ENCODE results near the gene NABP1. TPM values are rescaled to one million over a fixed set of nuclear protein-coding genes. Genes with fewer than 3 reads are reported as not detected.

Gene NABP1
- total RNA-seq, 3 donors from 2014 or later, result 22.1 to 29.8 (median 27.6) TPM

DNA sequence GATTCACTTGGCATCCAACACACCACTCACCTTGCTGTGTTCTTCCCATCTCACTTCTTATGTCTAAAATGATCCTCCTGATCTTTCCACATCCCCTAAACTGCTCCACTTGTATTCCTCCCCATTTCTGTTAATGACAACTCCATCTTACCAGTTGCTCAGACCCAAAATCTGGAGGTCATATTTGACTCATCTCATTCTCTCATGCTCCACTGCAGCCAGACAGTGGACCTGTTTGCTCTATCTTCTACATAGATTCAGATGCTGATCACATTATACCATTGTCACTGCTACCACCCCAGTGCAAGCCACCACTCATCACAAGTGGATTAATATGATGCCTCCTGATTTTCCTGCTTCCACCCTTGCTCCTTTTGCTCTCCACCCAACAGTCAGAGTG, 7.9 kb upstream of the NABP1 start:
- Histone ChIP-seq H3K4me3 (no peak overlapping the region), H3K4me1 (ENCODE audit: low read depth) (no peaks in the 10 kb centered on the region), H3K36me3 (ENCODE audit: low read depth) (no peaks in the 10 kb centered on the region), H3K9me3 (no peaks in the 10 kb centered on the region)
- TF ChIP-seq, protein P1, sequence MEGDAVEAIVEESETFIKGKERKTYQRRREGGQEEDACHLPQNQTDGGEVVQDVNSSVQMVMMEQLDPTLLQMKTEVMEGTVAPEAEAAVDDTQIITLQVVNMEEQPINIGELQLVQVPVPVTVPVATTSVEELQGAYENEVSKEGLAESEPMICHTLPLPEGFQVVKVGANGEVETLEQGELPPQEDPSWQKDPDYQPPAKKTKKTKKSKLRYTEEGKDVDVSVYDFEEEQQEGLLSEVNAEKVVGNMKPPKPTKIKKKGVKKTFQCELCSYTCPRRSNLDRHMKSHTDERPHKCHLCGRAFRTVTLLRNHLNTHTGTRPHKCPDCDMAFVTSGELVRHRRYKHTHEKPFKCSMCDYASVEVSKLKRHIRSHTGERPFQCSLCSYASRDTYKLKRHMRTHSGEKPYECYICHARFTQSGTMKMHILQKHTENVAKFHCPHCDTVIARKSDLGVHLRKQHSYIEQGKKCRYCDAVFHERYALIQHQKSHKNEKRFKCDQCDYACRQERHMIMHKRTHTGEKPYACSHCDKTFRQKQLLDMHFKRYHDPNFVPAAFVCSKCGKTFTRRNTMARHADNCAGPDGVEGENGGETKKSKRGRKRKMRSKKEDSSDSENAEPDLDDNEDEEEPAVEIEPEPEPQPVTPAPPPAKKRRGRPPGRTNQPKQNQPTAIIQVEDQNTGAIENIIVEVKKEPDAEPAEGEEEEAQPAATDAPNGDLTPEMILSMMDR (IDR thresholded peaks at IDR 0.05), result no peak
- DNase-seq (no peak), ATAC-seq (no peak)
- intact Hi-C loops (cut with DNase I, micrococcal nuclease), result no loop called here

DNA sequence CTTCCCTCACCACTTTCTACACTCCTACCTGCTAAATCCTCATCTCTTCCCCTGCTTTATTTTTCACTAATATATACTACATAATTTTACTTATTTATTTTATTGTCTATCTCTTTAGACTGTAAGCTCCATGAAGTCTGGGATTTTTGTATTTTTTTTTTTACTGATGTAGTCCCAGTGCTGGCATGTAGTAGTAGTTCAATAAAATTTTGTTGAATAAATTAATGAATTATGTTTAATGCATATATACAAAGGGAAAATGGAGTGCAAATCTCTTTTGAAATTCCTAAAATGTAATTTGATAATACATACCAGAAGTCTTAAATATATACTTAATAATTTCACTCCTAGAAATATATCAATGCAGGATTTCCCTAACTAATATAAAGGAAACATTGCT, 7.1 kb upstream of the NABP1 start:
- DNase-seq, result no peak
- intact Hi-C loops (cut with DNase I, micrococcal nuclease), result no loop called here

DNA sequence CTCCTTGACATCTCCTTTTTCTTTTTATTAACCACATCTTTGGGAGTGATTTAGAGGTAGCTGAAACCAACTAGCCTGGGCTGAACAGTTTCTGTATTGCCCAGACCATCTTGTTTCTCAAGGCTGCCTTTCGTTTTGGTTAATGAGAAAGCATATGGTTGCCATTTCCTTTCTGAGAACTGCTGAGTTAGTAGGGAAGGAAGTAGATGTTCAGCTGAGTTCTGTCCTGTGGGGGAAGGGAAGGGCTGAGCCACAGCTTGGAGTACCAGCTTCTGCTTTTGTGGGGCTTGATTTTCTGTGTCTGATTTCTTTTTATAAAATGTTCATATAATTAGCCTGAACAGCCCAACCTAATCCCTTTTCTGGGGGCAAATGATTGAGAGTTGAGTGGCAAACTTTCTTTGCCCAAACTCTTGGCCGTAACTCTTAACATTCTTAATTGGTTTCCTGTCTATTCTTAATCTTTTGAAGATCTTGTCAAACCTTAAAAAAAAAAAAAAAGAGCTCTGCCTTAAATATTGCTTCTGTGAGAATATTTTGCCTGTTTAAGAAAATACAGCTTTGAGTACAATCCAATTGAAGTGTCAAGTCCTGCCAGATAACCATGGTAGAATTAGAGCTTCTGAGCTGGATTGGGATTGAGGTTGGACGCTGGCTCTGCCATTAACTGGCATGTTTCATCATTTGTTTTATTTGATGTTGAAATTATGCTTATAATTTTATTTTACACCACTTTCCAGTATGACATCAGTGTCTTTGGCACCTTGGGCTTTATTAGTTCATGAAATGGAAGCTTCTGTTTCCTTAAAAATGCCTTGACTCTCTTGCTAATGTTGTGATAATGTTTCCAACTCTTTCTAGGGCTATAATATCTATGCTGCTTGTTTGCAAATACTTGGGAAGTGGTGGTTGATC, 1.9 kb upstream of the NABP1 start:
- TF ChIP-seq, protein P1 (IDR thresholded peaks at IDR 0.05), result no peak
- DNase-seq (peak; percentile 34 to 65 (median 63)), ATAC-seq (peak; percentile 13)
- H3K9me3 ChIP-seq, result no peaks in the 10 kb centered on the region
- peaks cover 8% of the 10 kb centered on the region for H3K4me1 ChIP-seq (ENCODE audit: low read depth)
- H3K36me3 ChIP-seq (ENCODE audit: low read depth), result no peaks in the 10 kb centered on the region
- intact Hi-C loops (cut with DNase I, micrococcal nuclease), result no loop called here
- no peak overlapping the region for H3K4me3 ChIP-seq

More for the DNA sequence above, 7.1 kb upstream of the NABP1 start:
- no peaks in the 10 kb centered on the region for H3K9me3 ChIP-seq
- H3K4me1 ChIP-seq (ENCODE audit: low read depth), result no peaks in the 10 kb centered on the region
- no peak overlapping the region for H3K4me3 ChIP-seq
- TF ChIP-seq, protein P1 (IDR thresholded peaks at IDR 0.05), result no peak
- ATAC-seq, result no peak
- no peaks in the 10 kb centered on the region for H3K36me3 ChIP-seq (ENCODE audit: low read depth)

DNA sequence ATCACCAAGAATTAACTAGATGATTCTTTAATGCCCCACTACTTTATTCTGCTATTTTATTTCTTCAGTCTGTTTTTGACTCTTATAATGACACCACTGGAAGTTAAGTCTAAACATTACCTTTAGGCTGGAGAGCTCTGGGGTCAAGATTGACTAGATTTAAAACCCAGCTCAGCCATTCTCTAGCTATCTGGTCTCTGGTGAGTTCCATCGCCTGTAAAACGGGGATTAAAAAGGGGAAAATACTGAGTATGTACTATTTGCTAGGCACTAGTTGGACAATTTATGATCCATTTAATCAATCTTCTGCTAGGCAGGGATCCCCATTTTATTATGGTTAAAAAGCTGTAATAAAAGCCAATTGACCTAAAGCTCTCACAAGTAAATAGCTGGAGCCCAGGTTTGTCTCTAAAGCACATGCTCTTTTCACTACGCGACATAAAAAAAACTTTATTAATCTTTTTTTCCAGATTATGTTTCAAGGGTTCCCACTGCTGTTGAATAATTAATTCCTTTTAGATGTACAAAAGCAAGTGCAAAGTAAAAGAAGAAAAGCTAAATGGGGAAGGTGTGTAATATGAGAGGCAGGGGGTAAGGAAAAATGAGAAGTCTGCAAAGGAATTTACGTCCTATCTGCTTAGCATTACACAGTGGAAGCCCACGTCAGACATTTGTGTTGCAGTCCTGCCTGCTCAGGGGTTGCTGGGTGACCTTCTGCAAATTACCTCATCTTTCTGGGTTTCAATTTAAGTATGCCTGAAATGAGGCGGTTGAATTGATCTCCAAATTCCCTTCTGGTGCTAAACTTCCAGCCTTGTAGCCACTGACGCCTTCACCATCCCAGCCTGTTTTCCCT, 918 bp upstream of the NABP1 start:
- ATAC-seq (peak; percentile 31), DNase-seq (no peak)
- intact Hi-C loops (cut with DNase I, micrococcal nuclease), result no loop called here
- Histone ChIP-seq H3K36me3 (ENCODE audit: low read depth) (no peaks in the 10 kb centered on the region), H3K4me1 (ENCODE audit: low read depth) (peaks cover 8% of the 10 kb centered on the region), H3K4me3 (peak overlapping the region; percentile 10), H3K9me3 (no peaks in the 10 kb centered on the region)
- TF ChIP-seq, protein P1 (IDR thresholded peaks at IDR 0.05), result no peak

DNA sequence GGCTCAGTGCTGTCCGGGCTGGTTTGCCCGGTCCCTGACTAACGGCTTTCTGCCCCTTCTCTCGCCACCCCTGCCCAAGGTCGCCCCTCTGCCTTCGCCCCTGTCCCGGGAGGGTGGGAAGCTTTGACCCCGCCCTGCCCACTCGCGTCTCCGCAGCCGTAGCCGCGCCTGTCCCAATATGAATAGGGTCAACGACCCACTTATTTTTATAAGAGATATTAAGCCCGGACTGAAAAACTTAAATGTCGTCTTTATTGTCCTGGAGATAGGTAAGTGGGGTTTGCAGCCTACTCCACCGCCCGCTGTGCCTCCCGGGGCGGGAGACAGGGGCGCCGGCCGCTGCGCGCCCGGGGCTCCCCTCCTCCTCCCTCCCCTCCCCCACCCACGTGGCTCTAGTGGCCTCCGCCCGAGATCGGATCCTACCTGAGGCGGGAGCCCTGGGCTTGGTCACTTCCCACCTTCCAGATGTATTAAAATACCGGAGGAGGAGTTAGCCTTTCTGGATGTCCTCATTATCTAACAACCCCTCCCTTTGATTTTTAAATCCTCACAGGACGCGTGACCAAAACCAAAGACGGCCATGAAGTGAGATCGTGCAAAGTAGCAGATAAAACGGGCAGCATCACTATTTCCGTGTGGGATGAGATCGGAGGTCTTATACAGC, 633 bp downstream of the NABP1 start:
- H3K9me3 ChIP-seq, result no peaks in the 10 kb centered on the region
- peak; percentile 79 to 84 (median 80) for DNase-seq
- H3K4me3 ChIP-seq, result peak overlapping the region; percentile 11
- peaks cover 8% of the 10 kb centered on the region for H3K4me1 ChIP-seq (ENCODE audit: low read depth)
- peak; percentile 38 for ATAC-seq
- intact Hi-C loops (cut with DNase I, micrococcal nuclease), result no loop called here
- H3K36me3 ChIP-seq (ENCODE audit: low read depth), result no peaks in the 10 kb centered on the region
- TF ChIP-seq, protein P1 (IDR thresholded peaks at IDR 0.05), result no peak
